Panc1 (cell line): ENCODE data around the gene METTL21C. TPM values are rescaled to one million over a fixed set of nuclear protein-coding genes. Genes with fewer than 3 reads are reported as not detected.

Experiments
- ATAC-seq: fragments of 200-7000 bp; cut with Tn5 transposase; 2 replicates; pipeline ENCODE4 v1.9.1; 2020; ENCODE audit warnings: mild to moderate bottlenecking, moderate library complexity
- BruUV-seq: library from RNA; stranded (reverse); fragments of 400-500 nt; replicated peaks from 2 replicates; lab custom pipeline; 2021; lab: Mats Ljungman, UMichigan
- CTCF ChIA-PET: fragments of 300-600 bp; sonication (Branson Sonifier 250); formaldehyde crosslinking; loops from one replicate; lab custom pipeline; 2022; ENCODE audit warnings: antibody characterized with exemption; lab: Charles Lee
- POLR2A ChIA-PET: fragments of 300-600 bp; sonication (Branson Sonifier 250); formaldehyde crosslinking; loops from one replicate; lab custom pipeline; 2022; ENCODE audit warnings: antibody characterized with exemption; lab: Charles Lee
- DNase-seq: peaks from one replicate; pipeline ENCODE4 v3.0.0-alpha.2; 2010; ENCODE audit warnings: low read depth, low spot score
- H3K27ac ChIP-seq: 2 replicates; pipeline ENCODE4 v1.5.1; 2011; ENCODE audit warnings: mild to moderate bottlenecking, low read length, inconsistent platforms
- H3K27me3 ChIP-seq: fragments of 200-500 bp; sonication (Bioruptor generic); 2 replicates; pipeline ENCODE4 v1.6.0; 2014; ENCODE audit warnings: low read length, inconsistent platforms; ENCODE audit not compliant: control insufficient read depth, insufficient read depth
- H3K36me3 ChIP-seq: fragments of 200-500 bp; sonication (Bioruptor generic); 2 replicates; pipeline ENCODE4 v1.5.1; 2014; ENCODE audit warnings: inconsistent platforms, mild to moderate bottlenecking, low read length, moderate library complexity; ENCODE audit not compliant: control insufficient read depth, insufficient read depth
- H3K4me1 ChIP-seq: 2 replicates; pipeline ENCODE4 v1.5.1; 2011; ENCODE audit warnings: inconsistent platforms, mild to moderate bottlenecking, low read length, moderate library complexity; ENCODE audit not compliant: control insufficient read depth, insufficient read depth
- H3K4me3 ChIP-seq, 2 experiments: 2 replicates each; pipeline ENCODE4 v1.5.1; 2011 to 2012; ENCODE audit warnings: low read depth in 2 of 2, low read length in 2 of 2, mild to moderate bottlenecking in 2 of 2, inconsistent platforms in 1 of 2, moderate library complexity in 1 of 2
- H3K9me3 ChIP-seq: fragments of 200-500 bp; sonication (Bioruptor generic); 2 replicates; pipeline ENCODE4 v1.5.1; 2014; ENCODE audit warnings: low read depth, mild to moderate bottlenecking, inconsistent platforms, low read length, moderate library complexity; ENCODE audit not compliant: control insufficient read depth, insufficient read depth
- CTCF ChIP-seq: fragments of 450-650 bp; IDR thresholded peaks from 2 replicates; pipeline ENCODE4 v1.5.1; 2017; ENCODE audit warnings: mild to moderate bottlenecking
- POLR2AphosphoS5 ChIP-seq: IDR thresholded peaks from 2 replicates; pipeline ENCODE4 v1.6.1; 2012; ENCODE audit warnings: mild to moderate bottlenecking, low read depth, low read length, moderate library complexity
- REST ChIP-seq, 2 experiments: IDR thresholded peaks; 2 replicates each; pipeline ENCODE4 v1.6.1; 2011 to 2012; ENCODE audit warnings: low read depth in 2 of 2, control low read depth in 1 of 2, low read length in 1 of 2, mild to moderate bottlenecking in 1 of 2, moderate library complexity in 1 of 2; ENCODE audit not compliant: insufficient read depth in 1 of 2
- SIN3A ChIP-seq: IDR thresholded peaks from 2 replicates; pipeline ENCODE4 v1.6.1; 2012; ENCODE audit warnings: low read depth, mild to moderate bottlenecking, low read length, moderate library complexity, borderline replicate concordance; ENCODE audit not compliant: insufficient read depth
- TCF7L2 ChIP-seq: IDR thresholded peaks from 2 replicates; pipeline ENCODE4 v1.6.1; 2011; ENCODE audit warnings: mild to moderate bottlenecking, low read depth, low read length, inconsistent platforms
- in situ Hi-C: cut with HindIII; loops from 2 replicates; pipeline ENCODE4 v1.10.0; 2016; ENCODE audit warnings: low sequenced_read_pairs, low pct_unique_long_range_greater_than_20kb
- intact Hi-C: fragments of 100-400 bp; cut with micrococcal nuclease; formaldehyde crosslinking; loops from one replicate; pipeline ENCODE4 v1.10.0; 2022; ENCODE audit not compliant: unreplicated experiment
- total RNA-seq: library from RNA; stranded (reverse); gene quantifications from one replicate; pipeline ENCODE4 v1.2.1, GENCODE V29; 2021; ENCODE audit not compliant: unreplicated experiment

METTL21C gene
- total RNA-seq, 1 experiment from 2014 or later: not detected

GRCh38 chr13:102642475-102642874, 52.4 kb downstream of the METTL21C start:
- no peak overlapping the region for H3K27ac ChIP-seq
- DNase-seq: no peak
- H3K27me3 ChIP-seq: no peaks in the 10 kb centered on the region
- H3K4me3 ChIP-seq: no peak overlapping the region
- no peaks in the 10 kb centered on the region for H3K9me3 ChIP-seq
- H3K36me3 ChIP-seq: peaks cover 9% of the 10 kb centered on the region
- no TSS peak for BruUV-seq
- POLR2A ChIA-PET: no interaction called here
- intact Hi-C loops (no loop called here), in situ Hi-C loops (no loop called here)
- no peak for ATAC-seq
- TF ChIP-seq SIN3A (no peak), REST (IDR thresholded peaks at IDR 0.05; ENCODE audit: insufficient read depth in 1 of 2, low read depth in 2 of 2, low read length in 1 of 2) (no peak), CTCF (no peak), TCF7L2 (no peak), POLR2AphosphoS5 (no peak)
- CTCF ChIA-PET: interaction anchor here (0.6 kb wide), 1 partner anchor 11 kb away, joined by 4 read pairs; no protein-coding TSS in a partner anchor
- no peaks in the 10 kb centered on the region for H3K4me1 ChIP-seq

- intact Hi-C loops (no loop called here), in situ Hi-C loops (no loop called here)
- no peaks in the 10 kb centered on the region for H3K9me3 ChIP-seq
- ATAC-seq: no peak
- DNase-seq: no peak
- H3K4me1 ChIP-seq: no peaks in the 10 kb centered on the region
- no peak overlapping the region for H3K4me3 ChIP-seq
- TF ChIP-seq POLR2AphosphoS5 (no peak), SIN3A (no peak), CTCF (no peak), TCF7L2 (no peak), REST (IDR thresholded peaks at IDR 0.05; ENCODE audit: insufficient read depth in 1 of 2, low read depth in 2 of 2, low read length in 1 of 2) (no peak)
- H3K27me3 ChIP-seq: no peaks in the 10 kb centered on the region
- H3K36me3 ChIP-seq: peaks cover 9% of the 10 kb centered on the region
- ChIA-PET CTCF (no interaction called here), POLR2A (no interaction called here)
- no TSS peak for BruUV-seq
- no peak overlapping the region for H3K27ac ChIP-seq
Measured at GRCh38 chr13:102642029-102642428, 52.8 kb downstream of the METTL21C start.
